Liver (tissue), 9 donors: Measurements from ENCODE around the gene GRB14. TPM values are rescaled to one million over a fixed set of nuclear protein-coding genes. Genes with fewer than 3 reads are reported as not detected.

Experiments
- DNase-seq: peaks from one replicate; pipeline ENCODE4 v3.0.0-alpha.2; 2017; ENCODE audit warnings: low spot score
- H3K27ac ChIP-seq, 2 donors: one replicate each; pipeline ENCODE4 v1.7.0; 2013; ENCODE audit warnings: inconsistent platforms in 2 of 2, low read length in 2 of 2, control low read depth in 1 of 2, low read depth in 1 of 2, mild to moderate bottlenecking in 1 of 2
- H3K27me3 ChIP-seq, 4 donors: one replicate each; pipeline versions ENCODE4 v1.6.1 to v1.7.0; 2013; ENCODE audit warnings: low read length in 3 of 4, inconsistent platforms in 1 of 4, mild to moderate bottlenecking in 1 of 4, moderate library complexity in 1 of 4; ENCODE audit not compliant: control insufficient read depth in 4 of 4, insufficient read depth in 4 of 4
- H3K36me3 ChIP-seq, 4 donors: one replicate each; pipeline versions ENCODE4 v1.6.1 to v1.7.0; 2013; ENCODE audit warnings: low read length in 3 of 4, mild to moderate bottlenecking in 3 of 4, low read depth in 1 of 4, moderate library complexity in 1 of 4; ENCODE audit not compliant: control insufficient read depth in 4 of 4, insufficient read depth in 3 of 4
- H3K4me1 ChIP-seq, 4 donors: one replicate each; pipeline versions ENCODE4 v1.6.1 to v1.7.0; 2013; ENCODE audit warnings: low read length in 3 of 4, mild to moderate bottlenecking in 3 of 4, moderate library complexity in 1 of 4; ENCODE audit not compliant: control insufficient read depth in 4 of 4, insufficient read depth in 4 of 4
- H3K4me3 ChIP-seq, 3 donors: one replicate each; pipeline versions ENCODE4 v1.6.1 to v1.7.0; 2013; ENCODE audit warnings: low read length in 3 of 3, control low read depth in 1 of 3, low read depth in 1 of 3, mild to moderate bottlenecking in 1 of 3
- H3K9ac ChIP-seq, 2 donors: one replicate each; pipeline ENCODE4 v1.7.0; 2013; ENCODE audit warnings: low read length in 2 of 2, mild to moderate bottlenecking in 2 of 2, moderate library complexity in 2 of 2, control low read depth in 1 of 2, low read depth in 1 of 2
- H3K9me3 ChIP-seq, 4 donors: one replicate each; pipeline versions ENCODE4 v1.6.1 to v1.7.0; 2013; ENCODE audit warnings: low read length in 3 of 4; ENCODE audit not compliant: control insufficient read depth in 4 of 4
- ATF3 ChIP-seq: IDR thresholded peaks from 2 replicates; pipeline ENCODE4 v1.6.1; 2016; ENCODE audit warnings: antibody characterized with exemption
- FOXA1 ChIP-seq: IDR thresholded peaks from 2 replicates; pipeline ENCODE4 v1.6.1; 2016; ENCODE audit warnings: antibody characterized with exemption
- FOXA2 ChIP-seq: IDR thresholded peaks from 2 replicates; pipeline ENCODE4 v1.6.1; 2016; ENCODE audit warnings: antibody characterized with exemption
- GABPA ChIP-seq, 2 donors: IDR thresholded peaks in 1 of 2; conservative IDR thresholded peaks in 1 of 2; 2 replicates each; pipeline ENCODE4 v1.6.1; 2016; ENCODE audit warnings: antibody characterized with exemption in 2 of 2, mild to moderate bottlenecking in 1 of 2, moderate library complexity in 1 of 2
- HNF4A ChIP-seq, 2 donors: conservative IDR thresholded peaks; 2 replicates each; pipeline ENCODE4 v1.6.1; 2016; ENCODE audit warnings: antibody characterized with exemption in 2 of 2, mild to moderate bottlenecking in 2 of 2
- HNF4G ChIP-seq: IDR thresholded peaks from 2 replicates; pipeline ENCODE4 v1.6.1; 2016; ENCODE audit warnings: antibody characterized with exemption
- JUND ChIP-seq, 2 donors: IDR thresholded peaks; 2 replicates each; pipeline ENCODE4 v1.6.1; 2016; ENCODE audit warnings: antibody characterized with exemption in 2 of 2
- RAD21 ChIP-seq, 2 donors: IDR thresholded peaks; 2 replicates each; pipeline ENCODE4 v1.6.1; 2016; ENCODE audit warnings: antibody characterized with exemption in 2 of 2, mild to moderate bottlenecking in 2 of 2
- REST ChIP-seq: IDR thresholded peaks from 2 replicates; pipeline ENCODE4 v1.6.1; 2016; ENCODE audit warnings: antibody characterized with exemption, mild to moderate bottlenecking
- RXRA ChIP-seq, 2 donors: IDR thresholded peaks; 2 replicates each; pipeline ENCODE4 v1.6.1; 2017 to 2018; ENCODE audit warnings: antibody characterized with exemption in 2 of 2, mild to moderate bottlenecking in 1 of 2
- SP1 ChIP-seq: IDR thresholded peaks from 2 replicates; pipeline ENCODE4 v1.6.1; 2018; ENCODE audit warnings: antibody characterized with exemption, mild to moderate bottlenecking
- TAF1 ChIP-seq: conservative IDR thresholded peaks from 2 replicates; pipeline ENCODE4 v1.6.1; 2016; ENCODE audit warnings: antibody characterized with exemption, mild to moderate bottlenecking
- YY1 ChIP-seq: IDR thresholded peaks from 2 replicates; pipeline ENCODE4 v1.6.1; 2016; ENCODE audit warnings: antibody characterized with exemption, mild to moderate bottlenecking
- ZBTB33 ChIP-seq: IDR thresholded peaks from 2 replicates; pipeline ENCODE4 v1.6.1; 2016; ENCODE audit warnings: antibody characterized with exemption
- WGBS: extraction: QIAGEN DNeasy Blood & Tissue Kit; methylation state at CpG from one replicate; pipeline ENCODE4 v1.1.7; 2013; 5-methylcytosine and 5-hydroxymethylcytosine counted together
- polyA plus RNA-seq, 2 donors: library from polyadenylated mRNA; stranded (reverse) in 1 of 2; unstranded in 1 of 2; fragments of 200-250 nt in 1 of 2; fragments of >200 nt in 1 of 2; fragmentation: Nextera tagmentation in 1 of 2; extraction: Ambion mirVana in 1 of 2; gene quantifications; one replicate each; pipeline versions ENCODE4 v1.2.1 to v1.2.3, GENCODE V29; 2013 to 2015
- total RNA-seq, 2 donors: library from RNA; depleted of rRNA; stranded (reverse); fragments of >200 nt; gene quantifications; one replicate each; pipeline ENCODE4 v1.2.3, GENCODE V29; 2014
- donor health status: healthy.
- donor health status: healthy.
- donor health status: healthy.
- donor health status: healthy.
- donor health status: healthy.

The GRB14 gene
- total and polyA plus RNA-seq, 4 donors: 1.0 to 119 (median 33.0) TPM

GRCh38 chr2:164453656-164454305 lies 167.5 kb downstream of the GRB14 start:
- 80% methylated on average over 5 of the region's 5 CpGs for WGBS
- Histone ChIP-seq H3K4me3 (no peak overlapping the region), H3K4me1 (no peaks in the 10 kb centered on the region), H3K9ac (no peak overlapping the region), H3K27me3 (peaks cover 0 to 2% (median 0%) of the 10 kb centered on the region in 4 donors), H3K36me3 (no peaks in the 10 kb centered on the region), H3K27ac (no peak overlapping the region), H3K9me3 (no peaks in the 10 kb centered on the region)
- no peak for DNase-seq
- TF ChIP-seq ATF3 (no peak), HNF4G (no peak), YY1 (no peak), JUND (IDR thresholded peaks at IDR 0.05) (no peak), REST (no peak), TAF1 (no peak)

- no peak overlapping the region for H3K27ac ChIP-seq
- H3K4me3 ChIP-seq: no peak overlapping the region
- peaks cover 0 to 2% (median 0%) of the 10 kb centered on the region in 4 donors for H3K27me3 ChIP-seq
- no peak for DNase-seq
- TF ChIP-seq HNF4G (no peak), HNF4A (conservative IDR thresholded peaks at IDR 0.05) (no peak), FOXA2 (no peak), RAD21 (IDR thresholded peaks at IDR 0.05) (no peak), ZBTB33 (no peak), SP1 (no peak), FOXA1 (no peak), JUND (IDR thresholded peaks at IDR 0.05) (no peak), GABPA (IDR thresholded peaks at IDR 0.05 in 1 of 2, conservative IDR thresholded peaks at IDR 0.05 in 1 of 2) (no peak), RXRA (IDR thresholded peaks at IDR 0.05) (no peak), ATF3 (no peak)
- no peaks in the 10 kb centered on the region for H3K9me3 ChIP-seq
- H3K9ac ChIP-seq: no peak overlapping the region
- no peaks in the 10 kb centered on the region for H3K4me1 ChIP-seq
- WGBS: 95% methylated on average over 2 of the region's 2 CpGs
- H3K36me3 ChIP-seq: no peaks in the 10 kb centered on the region
Measured at GRCh38 chr2:164450278-164450677, 171.0 kb downstream of the GRB14 start.
